Mammary epithelial cell (primary cell): Measurements from ENCODE around the gene FLOT1.

ENCODE experiments used
- CTCF ChIP-seq, 2 donors: IDR thresholded peaks in 1 of 2; conservative IDR thresholded peaks in 1 of 2; 2 replicates each; pipeline ENCODE4 v1.5.1; 2011 to 2012; ENCODE audit warnings: inconsistent platforms in 2 of 2, low read length in 2 of 2, mild to moderate bottlenecking in 2 of 2, control low read depth in 1 of 2, low read depth in 1 of 2; ENCODE audit not compliant: insufficient read depth in 1 of 2; ENCODE audit errors: extremely low read depth in 1 of 2
- EZH2 ChIP-seq: IDR thresholded peaks from 2 replicates; pipeline ENCODE4 v1.6.1; 2012; ENCODE audit warnings: low read length, inconsistent platforms, borderline replicate concordance

GRCh38 chr6:30686009-30686907 is 56.2 kb downstream of the FLOT1 start, which contains the start of gene PPP1R18:
- TF ChIP-seq CTCF (conservative IDR thresholded peaks at IDR 0.05 in 1 of 2, IDR thresholded peaks at IDR 0.05 in 1 of 2; ENCODE audit: extremely low read depth in 1 of 2, insufficient read depth in 1 of 2, low read depth in 1 of 2, low read length in 2 of 2) (no peak), EZH2 (no peak)
